ENCODE measurements around the gene YTHDF1. TPM values are rescaled to one million over a fixed set of nuclear protein-coding genes. Genes with fewer than 3 reads are reported as not detected.
A peak's percentile ranks its signal among the peaks of the same experiment; 100 is the strongest.

Gene YTHDF1
- total and polyA plus RNA-seq, 2 of the 8 experiments (the other 6 are each of a cell fraction or from before 2014, with no cell fraction given), result 32.8 to 66.0 TPM

MicroRNAs encoded within 50 kb of the gene (microRNA counts, 767-probe panel; counts per million panel counts)
- microRNA hsa-miR-124-3p, result 879 counts per million, percentile 95 among the panel's probes with 10 or more counts
- 879 counts per million, percentile 95 among the panel's probes with 10 or more counts for microRNA hsa-miR-3196

Small RNA genes within 50 kb of the gene (microRNA-seq; reads per million reads assigned to microRNA genes)
- gene MIR124-3 (ENCODE audit: borderline microRNAs expressed in 2 of 2, borderline number of aligned reads in 2 of 2, borderline replicate concordance in 1 of 2) (0.20 to 0.46 reads per million in 2 experiments), gene MIR3196 (ENCODE audit: borderline microRNAs expressed in 2 of 2, borderline number of aligned reads in 2 of 2, borderline replicate concordance in 1 of 2) (0 reads per million in 2 experiments)

Small RNA genes within 50 kb of the gene (small RNA-seq; reads per million reads assigned to genes)
- 1.0 reads per million for gene MIR124-3 (ENCODE audit: insufficient read depth)
- gene MIR3196 (ENCODE audit: insufficient read depth), result not detected

Other genes with a start within 250 kb of the YTHDF1 start
- 0.38 and 0.47 TPM in 2 replicates for gene BHLHE23, start 209.2 kb downstream of the YTHDF1 start, total RNA-seq (2021; fragmentation: NEBNext Ultra II Directional; extraction: Animal tissue kit (Norgen Biotek cat#: 25700))
- gene BHLHE23, start 209.2 kb downstream of the YTHDF1 start, polyA plus RNA-seq (2011; rRNA removed), result 0.36 TPM in 1 of 2 replicates, not detected in the other
- 0.41 TPM in 1 of 2 replicates, not detected in the other for gene BIRC7, start 19.8 kb upstream of the YTHDF1 start, total RNA-seq (2021; fragmentation: NEBNext Ultra II Directional; extraction: Animal tissue kit (Norgen Biotek cat#: 25700))
- gene BIRC7, start 19.8 kb upstream of the YTHDF1 start, polyA plus RNA-seq (2011; rRNA removed), result 0.11 and 0.16 TPM in 2 replicates
- 6.6 and 6.9 TPM in 2 replicates for gene NKAIN4, start 38.3 kb upstream of the YTHDF1 start, total RNA-seq (2021; fragmentation: NEBNext Ultra II Directional; extraction: Animal tissue kit (Norgen Biotek cat#: 25700))
- gene NKAIN4, start 38.3 kb upstream of the YTHDF1 start, polyA plus RNA-seq (2011; rRNA removed), result 17.0 and 21.9 TPM in 2 replicates
- gene ARFGAP1, start 56.7 kb upstream of the YTHDF1 start, total RNA-seq (2021; fragmentation: NEBNext Ultra II Directional; extraction: Animal tissue kit (Norgen Biotek cat#: 25700)), result 93.0 and 100 TPM in 2 replicates
- gene ARFGAP1, start 56.7 kb upstream of the YTHDF1 start, polyA plus RNA-seq (2011; rRNA removed), result 93.7 and 136 TPM in 2 replicates
- gene COL20A1, start 77.1 kb upstream of the YTHDF1 start, total RNA-seq (2021; fragmentation: NEBNext Ultra II Directional; extraction: Animal tissue kit (Norgen Biotek cat#: 25700)), result 0.17 and 0.19 TPM in 2 replicates
- gene COL20A1, start 77.1 kb upstream of the YTHDF1 start, polyA plus RNA-seq (2011; rRNA removed), result 0.21 and 0.61 TPM in 2 replicates
- gene CHRNA4, start 145.2 kb upstream of the YTHDF1 start, total RNA-seq (2021; fragmentation: NEBNext Ultra II Directional; extraction: Animal tissue kit (Norgen Biotek cat#: 25700)), result 2.7 and 5.7 TPM in 2 replicates
- 4.3 and 5.0 TPM in 2 replicates for gene CHRNA4, start 145.2 kb upstream of the YTHDF1 start, polyA plus RNA-seq (2011; rRNA removed)

Measured in H1 (cell line).